ENCODE results near the gene DNAJC27. TPM values are rescaled to one million over a fixed set of nuclear protein-coding genes. Genes with fewer than 3 reads are reported as not detected.

DNAJC27 gene
- total RNA-seq, 1 experiment from 2014 or later = 5.4 TPM

DNA sequence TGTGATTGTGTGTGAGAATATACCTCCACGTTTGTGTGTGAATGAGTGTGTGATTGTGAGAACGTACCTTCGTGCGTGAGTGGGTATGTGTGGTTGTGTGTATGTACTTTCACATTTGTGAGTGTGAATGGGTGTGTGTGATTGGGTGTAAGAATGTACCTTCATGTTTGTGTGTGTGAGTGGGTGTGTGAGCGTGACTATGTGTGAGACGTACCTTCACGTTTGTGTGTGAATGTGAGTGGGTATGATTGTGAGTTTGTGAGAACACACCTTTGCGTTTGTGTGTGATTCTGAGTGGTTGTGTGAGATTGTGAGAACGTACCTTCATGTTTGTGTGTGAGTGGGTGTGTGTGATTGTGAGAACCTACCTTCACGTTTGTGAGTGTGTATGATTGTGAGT is 45.9 kb downstream of the DNAJC27 start:
- no peaks in the 10 kb centered on the region for H3K36me3 Mint-ChIP-seq
- H3K4me3 Mint-ChIP-seq = no peak overlapping the region
- TF ChIP-seq, protein P1, sequence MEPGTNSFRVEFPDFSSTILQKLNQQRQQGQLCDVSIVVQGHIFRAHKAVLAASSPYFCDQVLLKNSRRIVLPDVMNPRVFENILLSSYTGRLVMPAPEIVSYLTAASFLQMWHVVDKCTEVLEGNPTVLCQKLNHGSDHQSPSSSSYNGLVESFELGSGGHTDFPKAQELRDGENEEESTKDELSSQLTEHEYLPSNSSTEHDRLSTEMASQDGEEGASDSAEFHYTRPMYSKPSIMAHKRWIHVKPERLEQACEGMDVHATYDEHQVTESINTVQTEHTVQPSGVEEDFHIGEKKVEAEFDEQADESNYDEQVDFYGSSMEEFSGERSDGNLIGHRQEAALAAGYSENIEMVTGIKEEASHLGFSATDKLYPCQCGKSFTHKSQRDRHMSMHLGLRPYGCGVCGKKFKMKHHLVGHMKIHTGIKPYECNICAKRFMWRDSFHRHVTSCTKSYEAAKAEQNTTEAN (CRISPR knock-in tag; IDR thresholded peaks at IDR 0.05) = 0 out of 2 replicates have a peak, but pooled peaks have one; percentile 38
- TF ChIP-seq ELF4 (CRISPR knock-in tag; IDR thresholded peaks at IDR 0.05; ENCODE audit: low read depth) (no peak), ZBTB21 (CRISPR knock-in tag; IDR thresholded peaks at IDR 0.05; ENCODE audit: borderline replicate concordance) (no peak), NFE2L1 (CRISPR knock-in tag; IDR thresholded peaks at IDR 0.05) (no peak; the same call in 1 of the 2 replicates), ZNF423 (CRISPR knock-in tag; IDR thresholded peaks at IDR 0.05) (no peak), CREM (CRISPR knock-in tag; IDR thresholded peaks at IDR 0.05) (no peak)
- TF ChIP-seq, protein P2, sequence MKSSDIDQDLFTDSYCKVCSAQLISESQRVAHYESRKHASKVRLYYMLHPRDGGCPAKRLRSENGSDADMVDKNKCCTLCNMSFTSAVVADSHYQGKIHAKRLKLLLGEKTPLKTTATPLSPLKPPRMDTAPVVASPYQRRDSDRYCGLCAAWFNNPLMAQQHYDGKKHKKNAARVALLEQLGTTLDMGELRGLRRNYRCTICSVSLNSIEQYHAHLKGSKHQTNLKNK (CRISPR knock-in tag; IDR thresholded peaks at IDR 0.05) = no peak
- TF ChIP-seq, protein P3, sequence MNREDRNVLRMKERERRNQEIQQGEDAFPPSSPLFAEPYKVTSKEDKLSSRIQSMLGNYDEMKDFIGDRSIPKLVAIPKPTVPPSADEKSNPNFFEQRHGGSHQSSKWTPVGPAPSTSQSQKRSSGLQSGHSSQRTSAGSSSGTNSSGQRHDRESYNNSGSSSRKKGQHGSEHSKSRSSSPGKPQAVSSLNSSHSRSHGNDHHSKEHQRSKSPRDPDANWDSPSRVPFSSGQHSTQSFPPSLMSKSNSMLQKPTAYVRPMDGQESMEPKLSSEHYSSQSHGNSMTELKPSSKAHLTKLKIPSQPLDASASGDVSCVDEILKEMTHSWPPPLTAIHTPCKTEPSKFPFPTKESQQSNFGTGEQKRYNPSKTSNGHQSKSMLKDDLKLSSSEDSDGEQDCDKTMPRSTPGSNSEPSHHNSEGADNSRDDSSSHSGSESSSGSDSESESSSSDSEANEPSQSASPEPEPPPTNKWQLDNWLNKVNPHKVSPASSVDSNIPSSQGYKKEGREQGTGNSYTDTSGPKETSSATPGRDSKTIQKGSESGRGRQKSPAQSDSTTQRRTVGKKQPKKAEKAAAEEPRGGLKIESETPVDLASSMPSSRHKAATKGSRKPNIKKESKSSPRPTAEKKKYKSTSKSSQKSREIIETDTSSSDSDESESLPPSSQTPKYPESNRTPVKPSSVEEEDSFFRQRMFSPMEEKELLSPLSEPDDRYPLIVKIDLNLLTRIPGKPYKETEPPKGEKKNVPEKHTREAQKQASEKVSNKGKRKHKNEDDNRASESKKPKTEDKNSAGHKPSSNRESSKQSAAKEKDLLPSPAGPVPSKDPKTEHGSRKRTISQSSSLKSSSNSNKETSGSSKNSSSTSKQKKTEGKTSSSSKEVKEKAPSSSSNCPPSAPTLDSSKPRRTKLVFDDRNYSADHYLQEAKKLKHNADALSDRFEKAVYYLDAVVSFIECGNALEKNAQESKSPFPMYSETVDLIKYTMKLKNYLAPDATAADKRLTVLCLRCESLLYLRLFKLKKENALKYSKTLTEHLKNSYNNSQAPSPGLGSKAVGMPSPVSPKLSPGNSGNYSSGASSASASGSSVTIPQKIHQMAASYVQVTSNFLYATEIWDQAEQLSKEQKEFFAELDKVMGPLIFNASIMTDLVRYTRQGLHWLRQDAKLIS (CRISPR knock-in tag; IDR thresholded peaks at IDR 0.05; ENCODE audit: borderline replicate concordance) = no peak
- CTCF ChIA-PET = interaction anchor here (0.5 kb wide), 1 partner anchor 181 kb away, joined by 4 read pairs; no protein-coding TSS in a partner anchor
- H3K27me3 Mint-ChIP-seq (ENCODE audit: low read depth) = peaks cover 3% of the 10 kb centered on the region; the same call in 1 of the 2 replicates
- peaks cover 9% of the 10 kb centered on the region; the same call in 1 of the 2 replicates for H3K4me1 Mint-ChIP-seq
- no peak overlapping the region for H3K27ac Mint-ChIP-seq
- no peak for ATAC-seq
- no peak for DNase-seq (ENCODE audit: low spot score)
- no peaks in the 10 kb centered on the region for H3K9me3 Mint-ChIP-seq
- POLR2A ChIA-PET = no interaction called here

DNA sequence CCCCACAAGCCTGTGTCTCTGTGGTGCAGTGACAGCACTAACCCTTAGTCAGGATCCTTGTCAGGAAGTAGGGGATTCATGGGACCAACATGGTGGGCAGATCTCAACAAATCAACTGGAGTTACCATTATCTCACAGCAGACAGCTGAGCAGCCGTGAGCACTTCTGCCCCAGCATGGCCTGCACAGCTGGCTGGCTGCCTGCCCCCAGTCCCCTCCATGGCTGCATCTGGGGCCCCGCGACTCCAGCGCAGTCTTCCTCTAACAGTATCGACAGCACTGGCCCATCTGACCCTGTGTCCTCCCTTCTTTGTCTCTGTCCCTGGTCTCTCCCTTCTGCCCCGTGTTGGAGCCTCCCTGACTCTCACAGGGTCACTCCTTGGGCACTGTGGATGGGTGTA is 47.0 kb downstream of the DNAJC27 start:
- H3K4me1 Mint-ChIP-seq = peaks cover 6% of the 10 kb centered on the region; the same call in 1 of the 2 replicates
- peak; percentile 7 for DNase-seq (ENCODE audit: low spot score)
- CTCF ChIA-PET = interaction anchor here (0.5 kb wide), 1 partner anchor 200 kb away, joined by 8 read pairs; no protein-coding TSS in a partner anchor
- POLR2A ChIA-PET = no interaction called here
- peaks cover 3% of the 10 kb centered on the region; the same call in 1 of the 2 replicates for H3K27me3 Mint-ChIP-seq (ENCODE audit: low read depth)
- H3K4me3 Mint-ChIP-seq = no peak overlapping the region
- no peaks in the 10 kb centered on the region for H3K9me3 Mint-ChIP-seq
- H3K36me3 Mint-ChIP-seq = no peaks in the 10 kb centered on the region
- H3K27ac Mint-ChIP-seq = no peak overlapping the region
- ATAC-seq = no peak
- TF ChIP-seq, protein P4, sequence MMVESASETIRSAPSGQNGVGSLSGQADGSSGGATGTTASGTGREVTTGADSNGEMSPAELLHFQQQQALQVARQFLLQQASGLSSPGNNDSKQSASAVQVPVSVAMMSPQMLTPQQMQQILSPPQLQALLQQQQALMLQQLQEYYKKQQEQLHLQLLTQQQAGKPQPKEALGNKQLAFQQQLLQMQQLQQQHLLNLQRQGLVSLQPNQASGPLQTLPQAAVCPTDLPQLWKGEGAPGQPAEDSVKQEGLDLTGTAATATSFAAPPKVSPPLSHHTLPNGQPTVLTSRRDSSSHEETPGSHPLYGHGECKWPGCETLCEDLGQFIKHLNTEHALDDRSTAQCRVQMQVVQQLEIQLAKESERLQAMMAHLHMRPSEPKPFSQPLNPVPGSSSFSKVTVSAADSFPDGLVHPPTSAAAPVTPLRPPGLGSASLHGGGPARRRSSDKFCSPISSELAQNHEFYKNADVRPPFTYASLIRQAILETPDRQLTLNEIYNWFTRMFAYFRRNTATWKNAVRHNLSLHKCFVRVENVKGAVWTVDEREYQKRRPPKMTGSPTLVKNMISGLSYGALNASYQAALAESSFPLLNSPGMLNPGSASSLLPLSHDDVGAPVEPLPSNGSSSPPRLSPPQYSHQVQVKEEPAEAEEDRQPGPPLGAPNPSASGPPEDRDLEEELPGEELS (CRISPR knock-in tag; IDR thresholded peaks at IDR 0.05) = no peak
- TF ChIP-seq ZNF219 (CRISPR knock-in tag; IDR thresholded peaks at IDR 0.05; ENCODE audit: borderline replicate concordance) = no peak
- TF ChIP-seq, protein P5, sequence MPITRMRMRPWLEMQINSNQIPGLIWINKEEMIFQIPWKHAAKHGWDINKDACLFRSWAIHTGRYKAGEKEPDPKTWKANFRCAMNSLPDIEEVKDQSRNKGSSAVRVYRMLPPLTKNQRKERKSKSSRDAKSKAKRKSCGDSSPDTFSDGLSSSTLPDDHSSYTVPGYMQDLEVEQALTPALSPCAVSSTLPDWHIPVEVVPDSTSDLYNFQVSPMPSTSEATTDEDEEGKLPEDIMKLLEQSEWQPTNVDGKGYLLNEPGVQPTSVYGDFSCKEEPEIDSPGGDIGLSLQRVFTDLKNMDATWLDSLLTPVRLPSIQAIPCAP (CRISPR knock-in tag; IDR thresholded peaks at IDR 0.05) = no peak
- no peak for TF ChIP-seq ELF4 (CRISPR knock-in tag; IDR thresholded peaks at IDR 0.05; ENCODE audit: low read depth)
- TF ChIP-seq CBFB (CRISPR knock-in tag; IDR thresholded peaks at IDR 0.05; ENCODE audit: low read depth) = no peak
- TF ChIP-seq, protein P6, sequence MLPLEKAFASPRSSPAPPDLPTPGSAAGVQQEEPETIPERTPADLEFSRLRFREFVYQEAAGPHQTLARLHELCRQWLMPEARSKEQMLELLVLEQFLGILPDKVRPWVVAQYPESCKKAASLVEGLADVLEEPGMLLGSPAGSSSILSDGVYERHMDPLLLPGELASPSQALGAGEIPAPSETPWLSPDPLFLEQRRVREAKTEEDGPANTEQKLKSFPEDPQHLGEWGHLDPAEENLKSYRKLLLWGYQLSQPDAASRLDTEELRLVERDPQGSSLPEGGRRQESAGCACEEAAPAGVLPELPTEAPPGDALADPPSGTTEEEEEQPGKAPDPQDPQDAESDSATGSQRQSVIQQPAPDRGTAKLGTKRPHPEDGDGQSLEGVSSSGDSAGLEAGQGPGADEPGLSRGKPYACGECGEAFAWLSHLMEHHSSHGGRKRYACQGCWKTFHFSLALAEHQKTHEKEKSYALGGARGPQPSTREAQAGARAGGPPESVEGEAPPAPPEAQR (CRISPR knock-in tag; IDR thresholded peaks at IDR 0.05) = no peak
- TF ChIP-seq, protein P7, sequence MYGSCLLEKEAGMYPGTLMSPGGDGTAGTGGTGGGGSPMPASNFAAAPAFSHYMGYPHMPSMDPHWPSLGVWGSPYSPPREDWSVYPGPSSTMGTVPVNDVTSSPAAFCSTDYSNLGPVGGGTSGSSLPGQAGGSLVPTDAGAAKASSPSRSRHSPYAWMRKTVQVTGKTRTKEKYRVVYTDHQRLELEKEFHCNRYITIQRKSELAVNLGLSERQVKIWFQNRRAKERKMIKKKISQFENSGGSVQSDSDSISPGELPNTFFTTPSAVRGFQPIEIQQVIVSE (CRISPR knock-in tag; IDR thresholded peaks at IDR 0.05; ENCODE audit: borderline replicate concordance) = no peak
- TF ChIP-seq JUN (CRISPR knock-in tag; IDR thresholded peaks at IDR 0.05) = no peak
- TF ChIP-seq, protein P8, sequence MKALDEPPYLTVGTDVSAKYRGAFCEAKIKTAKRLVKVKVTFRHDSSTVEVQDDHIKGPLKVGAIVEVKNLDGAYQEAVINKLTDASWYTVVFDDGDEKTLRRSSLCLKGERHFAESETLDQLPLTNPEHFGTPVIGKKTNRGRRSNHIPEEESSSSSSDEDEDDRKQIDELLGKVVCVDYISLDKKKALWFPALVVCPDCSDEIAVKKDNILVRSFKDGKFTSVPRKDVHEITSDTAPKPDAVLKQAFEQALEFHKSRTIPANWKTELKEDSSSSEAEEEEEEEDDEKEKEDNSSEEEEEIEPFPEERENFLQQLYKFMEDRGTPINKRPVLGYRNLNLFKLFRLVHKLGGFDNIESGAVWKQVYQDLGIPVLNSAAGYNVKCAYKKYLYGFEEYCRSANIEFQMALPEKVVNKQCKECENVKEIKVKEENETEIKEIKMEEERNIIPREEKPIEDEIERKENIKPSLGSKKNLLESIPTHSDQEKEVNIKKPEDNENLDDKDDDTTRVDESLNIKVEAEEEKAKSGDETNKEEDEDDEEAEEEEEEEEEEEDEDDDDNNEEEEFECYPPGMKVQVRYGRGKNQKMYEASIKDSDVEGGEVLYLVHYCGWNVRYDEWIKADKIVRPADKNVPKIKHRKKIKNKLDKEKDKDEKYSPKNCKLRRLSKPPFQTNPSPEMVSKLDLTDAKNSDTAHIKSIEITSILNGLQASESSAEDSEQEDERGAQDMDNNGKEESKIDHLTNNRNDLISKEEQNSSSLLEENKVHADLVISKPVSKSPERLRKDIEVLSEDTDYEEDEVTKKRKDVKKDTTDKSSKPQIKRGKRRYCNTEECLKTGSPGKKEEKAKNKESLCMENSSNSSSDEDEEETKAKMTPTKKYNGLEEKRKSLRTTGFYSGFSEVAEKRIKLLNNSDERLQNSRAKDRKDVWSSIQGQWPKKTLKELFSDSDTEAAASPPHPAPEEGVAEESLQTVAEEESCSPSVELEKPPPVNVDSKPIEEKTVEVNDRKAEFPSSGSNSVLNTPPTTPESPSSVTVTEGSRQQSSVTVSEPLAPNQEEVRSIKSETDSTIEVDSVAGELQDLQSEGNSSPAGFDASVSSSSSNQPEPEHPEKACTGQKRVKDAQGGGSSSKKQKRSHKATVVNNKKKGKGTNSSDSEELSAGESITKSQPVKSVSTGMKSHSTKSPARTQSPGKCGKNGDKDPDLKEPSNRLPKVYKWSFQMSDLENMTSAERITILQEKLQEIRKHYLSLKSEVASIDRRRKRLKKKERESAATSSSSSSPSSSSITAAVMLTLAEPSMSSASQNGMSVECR (CRISPR knock-in tag; IDR thresholded peaks at IDR 0.05; ENCODE audit: borderline replicate concordance) = no peak
- TF ChIP-seq, protein P9, sequence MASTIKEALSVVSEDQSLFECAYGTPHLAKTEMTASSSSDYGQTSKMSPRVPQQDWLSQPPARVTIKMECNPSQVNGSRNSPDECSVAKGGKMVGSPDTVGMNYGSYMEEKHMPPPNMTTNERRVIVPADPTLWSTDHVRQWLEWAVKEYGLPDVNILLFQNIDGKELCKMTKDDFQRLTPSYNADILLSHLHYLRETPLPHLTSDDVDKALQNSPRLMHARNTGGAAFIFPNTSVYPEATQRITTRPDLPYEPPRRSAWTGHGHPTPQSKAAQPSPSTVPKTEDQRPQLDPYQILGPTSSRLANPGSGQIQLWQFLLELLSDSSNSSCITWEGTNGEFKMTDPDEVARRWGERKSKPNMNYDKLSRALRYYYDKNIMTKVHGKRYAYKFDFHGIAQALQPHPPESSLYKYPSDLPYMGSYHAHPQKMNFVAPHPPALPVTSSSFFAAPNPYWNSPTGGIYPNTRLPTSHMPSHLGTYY (CRISPR knock-in tag; IDR thresholded peaks at IDR 0.05) = no peak

All from WTC11 (cell line).